Heart right ventricle (tissue), 16 donors: Measurements from ENCODE around the gene ZNF683. TPM values are rescaled to one million over a fixed set of nuclear protein-coding genes. Genes with fewer than 3 reads are reported as not detected.

Experiments
- ATAC-seq, 8 donors: fragments of 200-7000 bp; cut with Tn5 transposase; one replicate each; pipeline ENCODE4 v1.9.1; 2020; ENCODE audit warnings: mild to moderate bottlenecking in 8 of 8, moderate library complexity in 8 of 8, moderate number of reproducible peaks in 1 of 8
- DNase-seq, 2 donors: peaks; one replicate each; pipeline ENCODE4 v3.0.0-alpha.2; 2020
- H3K27ac ChIP-seq, 10 donors: fragments of 200-600 bp; sonication (generic) in 2 of 10; one replicate each; pipeline versions ENCODE4 v1.5.0 to v1.8.0; 2020 to 2022; ENCODE audit warnings: mild to moderate bottlenecking in 3 of 10
- H3K27me3 ChIP-seq, 7 donors: fragments of 200-600 bp; one replicate each; pipeline ENCODE4 v1.8.0; 2021 to 2022; ENCODE audit warnings: mild to moderate bottlenecking in 2 of 7
- H3K36me3 ChIP-seq, 9 donors: fragments of 200-600 bp; sonication (generic) in 1 of 9; one replicate each; pipeline versions ENCODE4 v1.5.0 to v1.8.0; 2020 to 2022; ENCODE audit warnings: mild to moderate bottlenecking in 2 of 9
- H3K4me1 ChIP-seq, 9 donors: fragments of 200-600 bp; sonication (generic) in 1 of 9; one replicate each; pipeline versions ENCODE4 v1.5.0 to v1.8.0; 2020 to 2022; ENCODE audit warnings: mild to moderate bottlenecking in 4 of 9
- H3K4me3 ChIP-seq, 10 donors: fragments of 200-600 bp; sonication (generic) in 2 of 10; one replicate each; pipeline versions ENCODE4 v1.5.0 to v1.8.0; 2020 to 2022; ENCODE audit warnings: mild to moderate bottlenecking in 7 of 10, moderate library complexity in 2 of 10
- H3K9me3 ChIP-seq, 11 donors: fragments of 200-600 bp in 10 of 11; sonication (generic) in 2 of 11; one replicate each; pipeline versions ENCODE4 v1.5.0 to v1.8.0; 2013 to 2022; ENCODE audit warnings: mild to moderate bottlenecking in 2 of 11, control low read depth in 1 of 11, moderate library complexity in 1 of 11
- CTCF ChIP-seq, 9 donors: fragments of 200-600 bp; sonication (generic) in 2 of 9; IDR thresholded peaks; one replicate each; pipeline versions ENCODE4 v1.5.0 to v1.8.0; 2021 to 2022; ENCODE audit warnings: antibody characterized with exemption in 9 of 9, mild to moderate bottlenecking in 5 of 9, moderate library complexity in 1 of 9
- WGBS, 2 donors: extraction: QIAGEN DNeasy Blood & Tissue Kit; methylation state at CpG; one replicate each; pipeline ENCODE4 v1.1.7; 2013; ENCODE audit warnings: inconsistent platforms in 1 of 2; 5-methylcytosine and 5-hydroxymethylcytosine counted together
- intact Hi-C, 10 donors: fragments of 100-400 bp; cut with DNase I; formaldehyde crosslinking; loops; one replicate each; pipeline versions ENCODE4 v1.11.1 to v1.14.2; 2022
- polyA plus RNA-seq, 2 donors: library from polyadenylated mRNA; stranded (reverse); fragments of 200-250 nt; gene quantifications; one replicate each; pipeline ENCODE4 v1.2.3, GENCODE V29; 2013
- total RNA-seq, 10 donors: library from RNA; stranded (reverse); fragmentation: NEBNext Ultra II Directional in 3 of 10; extraction: Animal tissue kit (Norgen Biotek cat#: 25700) in 3 of 10; gene quantifications; one replicate each; pipeline versions ENCODE4 v1.2.1 to v1.2.4, GENCODE V29; 2021 to 2023
- donor health status: Arrhythmogenic right ventricular cardiomyopathy.
- donor health status: ischemic (EF 13 %, LVEDD 7.1; RV severe dilation, severe dysfunction).
- donor health status: healthy with polysubstance abuse.
- donor health status: DM: no; HTN: yes; CAD: no.
- donor health status: DM: no; HTN: no; CAD: no.
- donor health status: ischemic (EF 25% LVEDD 6.9; RV normal size, moderate dysfunction).
- donor health status: ischemic (EF 25% LVEDD 5.7; RV mildly dilated, moderate dysfunction).
- donor health status: healthy.
- donor health status: DM: yes; HTN: yes; CAD: no.
- donor health status: Ischemic cardiomyopathy.
- donor health status: ischemic (EF 35%, LVEDD 5.7; RV mildly dilated, moderate dysfunction).
- donor health status: nonischemic (EF 11% LVEDD 7.7; RV severe dilation, severe dysfunction).
- donor health status: DM: yes; HTN: yes; CAD: no.
- donor health status: PGD.
- donor health status: ischemic (EF 29% LVEDD 5.4; RV normal size, mild dysfunction).
- donor health status: nonischemic (EF 23%, LVEDD 6.1; RV moderate dilation, normal function).

ZNF683 gene
- total and polyA plus RNA-seq, 12 donors: 0.04 to 1.3 (median 0.15) TPM; not detected in 9

GRCh38 chr1:26327956-26328362 lies 44.6 kb downstream of the ZNF683 start:
- Histone ChIP-seq H3K36me3 (peaks cover 0 to 13% (median 0%) of the 10 kb centered on the region in 9 donors), H3K4me1 (no peaks in the 10 kb centered on the region), H3K9me3 (no peaks in the 10 kb centered on the region), H3K27me3 (peaks cover 0 to 30% (median 21%) of the 10 kb centered on the region in 7 donors), H3K27ac (no peak overlapping the region), H3K4me3 (no peak overlapping the region)
- no peak for TF ChIP-seq CTCF (IDR thresholded peaks at IDR 0.05)
- ATAC-seq (no peak), DNase-seq (no peak)
- 76 to 77% methylated on average over 8 of the region's 8 CpGs for WGBS, 2 donors
- intact Hi-C loops: loop anchor here in 4 of 10 donors (10.0 kb wide), 4 partner anchors 143 to 223 kb away; partner anchors contain the start of genes C1orf232 (in 1 of the 4), CNKSR1 (in 1 of the 4), ZNF593 (in 1 of the 4) and ZNF593OS (in 1 of the 4)

GRCh38 chr1:26324550-26324949 lies 48.0 kb downstream of the ZNF683 start:
- Histone ChIP-seq H3K36me3 (peaks cover 0 to 24% (median 0%) of the 10 kb centered on the region in 9 donors), H3K27me3 (peaks cover 0 to 5% (median 0%) of the 10 kb centered on the region in 7 donors), H3K27ac (no peak overlapping the region), H3K9me3 (no peaks in the 10 kb centered on the region), H3K4me1 (peaks cover 0 to 23% (median 8%) of the 10 kb centered on the region in 9 donors), H3K4me3 (no peak overlapping the region)
- intact Hi-C loops: loop anchor here in 8 of 10 donors (5.0 to 10.0 kb wide), 9 partner anchors 37 to 220 kb away; partner anchors contain the start of genes C1orf232 (in 3 of the 8), ZNF593 (in 3 of the 8), ZNF593OS (in 2 of the 8) and CNKSR1 (in 1 of the 8)
- no peak for TF ChIP-seq CTCF (IDR thresholded peaks at IDR 0.05)
- ATAC-seq: no peak
- DNase-seq: no peak
- 74 to 76% methylated on average over 3 of the region's 3 CpGs for WGBS, 2 donors

GRCh38 chr1:26323382-26323781 lies 49.2 kb downstream of the ZNF683 start:
- Histone ChIP-seq H3K27me3 (peaks cover 0 to 5% (median 0%) of the 10 kb centered on the region in 7 donors), H3K36me3 (peaks cover 0 to 24% (median 0%) of the 10 kb centered on the region in 9 donors), H3K4me1 (peaks cover 0 to 33% (median 10%) of the 10 kb centered on the region in 9 donors), H3K27ac (no peak overlapping the region), H3K9me3 (no peaks in the 10 kb centered on the region), H3K4me3 (no peak overlapping the region)
- TF ChIP-seq CTCF (IDR thresholded peaks at IDR 0.05): no peak
- WGBS, 2 donors: 92 to 95% methylated on average over 2 of the region's 2 CpGs
- DNase-seq: no peak
- ATAC-seq: no peak
- intact Hi-C loops: loop anchor here in 8 of 10 donors (5.0 to 10.0 kb wide), 9 partner anchors 36 to 219 kb away; partner anchors contain the start of genes C1orf232 (in 3 of the 8), ZNF593 (in 3 of the 8), ZNF593OS (in 2 of the 8) and CNKSR1 (in 1 of the 8)

- Histone ChIP-seq H3K36me3 (peaks cover 0 to 24% (median 0%) of the 10 kb centered on the region in 9 donors), H3K4me3 (no peak overlapping the region), H3K27ac (no peak overlapping the region), H3K27me3 (peaks cover 0 to 5% (median 0%) of the 10 kb centered on the region in 7 donors), H3K9me3 (no peaks in the 10 kb centered on the region), H3K4me1 (peaks cover 0 to 47% (median 21%) of the 10 kb centered on the region in 9 donors)
- no peak for ATAC-seq
- 69 to 70% methylated on average over 10 of the region's 10 CpGs for WGBS, 2 donors
- DNase-seq: no peak
- intact Hi-C loops: loop anchor here in 8 of 10 donors (5.0 to 10.0 kb wide), 9 partner anchors 35 to 217 kb away; partner anchors contain the start of genes C1orf232 (in 3 of the 8), ZNF593 (in 3 of the 8), ZNF593OS (in 2 of the 8) and CNKSR1 (in 1 of the 8)
- TF ChIP-seq CTCF (IDR thresholded peaks at IDR 0.05): no peak
These were observed 50.6 kb downstream of the ZNF683 start for GRCh38 chr1:26322042-26322331.
